Stimulated activated CD8-positive, alpha-beta memory T cell treated with anti-CD3 and anti-CD28 coated beads, Interleukin-7, amount 100 ng/mL, for 4 hours (primary cell): ENCODE results near the gene PNPLA2.

Source experiments
- DNase-seq, 2 donors: peaks; one replicate each; pipeline ENCODE4 v3.0.0-alpha.2; 2020; ENCODE audit warnings: low read depth in 2 of 2

Gene PNPLA2

GRCh38 chr11:843818-844692 lies 25.3 kb downstream of the PNPLA2 start:
- no peak for DNase-seq

- no peak for DNase-seq
These were observed 26.3 kb downstream of the PNPLA2 start for GRCh38 chr11:844693-845644.

- no peak for DNase-seq
These were observed 27.3 kb downstream of the PNPLA2 start for GRCh38 chr11:845872-846495.

GRCh38 chr11:846496-847098 lies 27.9 kb downstream of the PNPLA2 start:
- DNase-seq: no peak

GRCh38 chr11:847876-848275 lies 29.2 kb downstream of the PNPLA2 start:
- DNase-seq: no peak

- peak in 1 of 2 donors; percentile 51 for DNase-seq
These were observed 29.7 kb downstream of the PNPLA2 start for GRCh38 chr11:848380-848931.

- no peak for DNase-seq
These were observed 30.6 kb downstream of the PNPLA2 start for GRCh38 chr11:849104-849824.

- DNase-seq: no peak
These were observed 31.4 kb downstream of the PNPLA2 start for GRCh38 chr11:849951-850774.

- DNase-seq: no peak
These were observed 32.4 kb downstream of the PNPLA2 start for GRCh38 chr11:850775-851763.

- DNase-seq: no peak
These were observed 34.0 kb downstream of the PNPLA2 start for GRCh38 chr11:852762-853161.

GRCh38 chr11:853682-854448 lies 35.2 kb downstream of the PNPLA2 start:
- DNase-seq: no peak

GRCh38 chr11:854601-855329 lies 36.1 kb downstream of the PNPLA2 start:
- no peak for DNase-seq

- DNase-seq: no peak
These were observed 36.6 kb downstream of the PNPLA2 start for GRCh38 chr11:855330-855674.

- no peak for DNase-seq
These were observed 37.1 kb downstream of the PNPLA2 start for GRCh38 chr11:855796-856195.

- DNase-seq: no peak
These were observed 37.7 kb downstream of the PNPLA2 start for GRCh38 chr11:856397-856796.

- DNase-seq: no peak
These were observed 39.5 kb downstream of the PNPLA2 start for GRCh38 chr11:858053-858761.
